Measurements from ENCODE around the gene CASP8. TPM values are rescaled to one million over a fixed set of nuclear protein-coding genes. Genes with fewer than 3 reads are reported as not detected.
A peak's percentile ranks its signal among the peaks of the same experiment; 100 is the strongest.

CASP8 gene
- total RNA-seq, 1 donor = 23.2 TPM

DNA sequence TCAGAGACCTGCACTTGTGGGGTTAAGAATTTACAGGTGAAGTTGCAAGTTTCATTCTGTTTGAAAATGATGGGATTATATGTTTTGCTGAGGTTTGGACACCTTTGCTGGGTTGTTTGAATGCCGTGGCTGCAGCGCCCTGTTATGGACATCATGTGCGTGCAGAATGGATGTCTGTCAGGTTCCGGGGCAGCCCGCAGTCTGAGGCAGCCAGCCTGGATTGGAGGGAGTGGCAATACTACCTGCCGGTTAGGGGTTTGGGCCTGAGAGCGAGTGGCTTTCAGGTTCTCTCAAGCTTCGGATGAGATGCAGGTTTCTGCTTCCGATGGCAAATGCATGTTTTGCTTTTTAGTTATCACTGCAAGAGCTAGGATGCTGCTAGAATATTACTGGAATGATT is 1.1 kb downstream of the CASP8 start:
- Histone ChIP-seq H2AFZ (ENCODE audit: low read length) (peak overlapping the region; percentile 36), H3K9me3 (ENCODE audit: low read depth, low read length) (no peaks in the 10 kb centered on the region), H3K27ac (ENCODE audit: low read depth, low read length) (peak overlapping the region; percentile 19), H3K4me3 (ENCODE audit: insufficient read depth, low read length) (peak overlapping the region; percentile 34), H3K4me2 (ENCODE audit: insufficient read depth, low read length) (peak overlapping the region; percentile 61), H3K79me2 (ENCODE audit: insufficient read depth, low read length) (peaks cover 63% of the 10 kb centered on the region), H3K4me1 (ENCODE audit: insufficient read depth, low read length) (peaks cover 57% of the 10 kb centered on the region), H4K20me1 (ENCODE audit: insufficient read depth, low read length) (no peaks in the 10 kb centered on the region), H3K27me3 (ENCODE audit: insufficient read depth, low read length) (no peaks in the 10 kb centered on the region), H3K36me3 (ENCODE audit: insufficient read depth, low read length) (no peaks in the 10 kb centered on the region)
- peak; percentile 56 for DNase-seq (ENCODE audit: insufficient read length, low spot score, missing footprints)
- TF ChIP-seq, protein P1, sequence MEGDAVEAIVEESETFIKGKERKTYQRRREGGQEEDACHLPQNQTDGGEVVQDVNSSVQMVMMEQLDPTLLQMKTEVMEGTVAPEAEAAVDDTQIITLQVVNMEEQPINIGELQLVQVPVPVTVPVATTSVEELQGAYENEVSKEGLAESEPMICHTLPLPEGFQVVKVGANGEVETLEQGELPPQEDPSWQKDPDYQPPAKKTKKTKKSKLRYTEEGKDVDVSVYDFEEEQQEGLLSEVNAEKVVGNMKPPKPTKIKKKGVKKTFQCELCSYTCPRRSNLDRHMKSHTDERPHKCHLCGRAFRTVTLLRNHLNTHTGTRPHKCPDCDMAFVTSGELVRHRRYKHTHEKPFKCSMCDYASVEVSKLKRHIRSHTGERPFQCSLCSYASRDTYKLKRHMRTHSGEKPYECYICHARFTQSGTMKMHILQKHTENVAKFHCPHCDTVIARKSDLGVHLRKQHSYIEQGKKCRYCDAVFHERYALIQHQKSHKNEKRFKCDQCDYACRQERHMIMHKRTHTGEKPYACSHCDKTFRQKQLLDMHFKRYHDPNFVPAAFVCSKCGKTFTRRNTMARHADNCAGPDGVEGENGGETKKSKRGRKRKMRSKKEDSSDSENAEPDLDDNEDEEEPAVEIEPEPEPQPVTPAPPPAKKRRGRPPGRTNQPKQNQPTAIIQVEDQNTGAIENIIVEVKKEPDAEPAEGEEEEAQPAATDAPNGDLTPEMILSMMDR (IDR thresholded peaks at IDR 0.05; ENCODE audit: extremely low read depth, low read depth, low read length) = no peak

DNA sequence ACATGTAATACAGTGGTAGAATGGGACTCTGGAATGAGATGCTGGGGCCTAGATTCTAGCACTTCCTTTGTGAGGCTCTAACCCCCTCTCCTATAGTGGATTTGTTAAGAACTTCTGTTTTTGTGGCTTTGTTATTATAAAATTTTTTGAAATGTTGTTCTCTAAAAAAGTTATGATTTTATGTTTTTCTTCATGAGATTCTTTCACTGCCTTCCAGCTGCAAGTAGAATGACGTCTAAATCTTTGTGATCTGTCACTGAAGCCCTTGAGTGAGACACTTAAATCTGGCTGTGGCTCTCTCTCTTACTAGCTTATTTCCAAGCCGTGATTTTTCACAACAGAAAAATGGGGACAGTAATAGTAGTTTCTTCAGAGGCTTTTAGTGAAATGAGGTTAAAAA is 1.6 kb downstream of the CASP8 start:
- Histone ChIP-seq H4K20me1 (ENCODE audit: insufficient read depth, low read length) (no peaks in the 10 kb centered on the region), H2AFZ (ENCODE audit: low read length) (no peak overlapping the region), H3K4me3 (ENCODE audit: insufficient read depth, low read length) (peak overlapping the region; percentile 34), H3K9me3 (ENCODE audit: low read depth, low read length) (no peaks in the 10 kb centered on the region), H3K36me3 (ENCODE audit: insufficient read depth, low read length) (no peaks in the 10 kb centered on the region), H3K27ac (ENCODE audit: low read depth, low read length) (peak overlapping the region; percentile 19), H3K4me2 (ENCODE audit: insufficient read depth, low read length) (peak overlapping the region; percentile 61), H3K27me3 (ENCODE audit: insufficient read depth, low read length) (no peaks in the 10 kb centered on the region), H3K79me2 (ENCODE audit: insufficient read depth, low read length) (peaks cover 63% of the 10 kb centered on the region), H3K4me1 (ENCODE audit: insufficient read depth, low read length) (peaks cover 57% of the 10 kb centered on the region)
- no peak for DNase-seq (ENCODE audit: insufficient read length, low spot score, missing footprints)
- TF ChIP-seq, protein P1 (IDR thresholded peaks at IDR 0.05; ENCODE audit: extremely low read depth, low read depth, low read length) = no peak

DNA sequence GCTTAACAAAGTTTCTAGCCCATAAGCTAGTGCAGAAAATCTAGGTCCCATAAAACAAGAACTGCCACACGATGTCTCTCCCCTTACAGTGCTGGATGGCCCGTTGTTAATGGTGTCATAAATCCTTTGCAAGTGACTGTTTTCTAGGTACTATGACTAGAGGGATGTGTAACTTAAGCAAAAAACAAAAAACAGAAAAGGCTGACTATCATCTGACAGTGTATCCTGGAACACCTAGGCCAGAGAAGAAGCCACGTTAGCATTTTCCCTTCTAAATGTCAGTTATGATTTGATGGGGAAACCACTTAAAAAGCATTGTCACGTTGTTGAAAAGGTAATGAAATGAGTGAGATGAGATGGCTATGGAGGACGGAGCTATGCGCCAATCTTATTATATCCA is 2.4 kb downstream of the CASP8 start:
- H4K20me1 ChIP-seq (ENCODE audit: insufficient read depth, low read length) = no peaks in the 10 kb centered on the region

DNA sequence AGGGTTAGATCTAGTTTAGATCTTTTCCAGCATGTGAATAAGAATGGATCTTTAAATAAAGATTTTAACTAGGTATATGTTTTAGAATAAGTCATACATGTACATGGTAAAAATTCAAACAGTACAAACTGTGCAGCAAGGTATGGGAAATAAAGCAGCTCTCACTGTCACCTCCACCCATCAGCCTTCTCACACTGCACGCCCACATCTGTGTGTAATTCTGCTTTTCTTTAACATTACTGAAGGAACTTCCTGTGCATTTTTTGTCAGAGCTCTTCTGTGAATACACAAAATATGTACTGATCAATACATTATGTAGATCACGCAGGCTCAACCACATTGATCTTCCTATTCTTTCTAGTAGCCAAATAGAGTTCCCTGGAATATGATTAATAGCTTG is 3.4 kb downstream of the CASP8 start:
- H3K79me2 ChIP-seq (ENCODE audit: insufficient read depth, low read length) = peaks cover 57% of the 10 kb centered on the region
- no peak overlapping the region for H2AFZ ChIP-seq (ENCODE audit: low read length)
- no peaks in the 10 kb centered on the region for H4K20me1 ChIP-seq (ENCODE audit: insufficient read depth, low read length)
- DNase-seq (ENCODE audit: insufficient read length, low spot score, missing footprints) = no peak
- no peaks in the 10 kb centered on the region for H3K9me3 ChIP-seq (ENCODE audit: low read depth, low read length)
- TF ChIP-seq, protein P1 (IDR thresholded peaks at IDR 0.05; ENCODE audit: extremely low read depth, low read depth, low read length) = no peak
- no peak overlapping the region for H3K27ac ChIP-seq (ENCODE audit: low read depth, low read length)
- peaks cover 45% of the 10 kb centered on the region for H3K4me1 ChIP-seq (ENCODE audit: insufficient read depth, low read length)
- no peaks in the 10 kb centered on the region for H3K36me3 ChIP-seq (ENCODE audit: insufficient read depth, low read length)
- H3K27me3 ChIP-seq (ENCODE audit: insufficient read depth, low read length) = no peaks in the 10 kb centered on the region
- peak overlapping the region; percentile 23 for H3K4me2 ChIP-seq (ENCODE audit: insufficient read depth, low read length)
- H3K4me3 ChIP-seq (ENCODE audit: insufficient read depth, low read length) = no peak overlapping the region

More for the DNA sequence above, 2.4 kb downstream of the CASP8 start:
- DNase-seq (ENCODE audit: insufficient read length, low spot score, missing footprints) = peak; percentile 25
- TF ChIP-seq, protein P1 (IDR thresholded peaks at IDR 0.05; ENCODE audit: extremely low read depth, low read depth, low read length) = no peak
- Histone ChIP-seq H3K9me3 (ENCODE audit: low read depth, low read length) (no peaks in the 10 kb centered on the region), H3K36me3 (ENCODE audit: insufficient read depth, low read length) (no peaks in the 10 kb centered on the region), H3K79me2 (ENCODE audit: insufficient read depth, low read length) (peaks cover 63% of the 10 kb centered on the region), H3K27me3 (ENCODE audit: insufficient read depth, low read length) (no peaks in the 10 kb centered on the region), H3K4me2 (ENCODE audit: insufficient read depth, low read length) (peak overlapping the region; percentile 17), H3K4me1 (ENCODE audit: insufficient read depth, low read length) (peaks cover 51% of the 10 kb centered on the region), H2AFZ (ENCODE audit: low read length) (peak overlapping the region; percentile 17), H3K4me3 (ENCODE audit: insufficient read depth, low read length) (no peak overlapping the region), H3K27ac (ENCODE audit: low read depth, low read length) (no peak overlapping the region)

All from osteoblast (primary cell).